WTC11 (cell line): Measurements from ENCODE around the gene GAGE12F. TPM values are rescaled to one million over a fixed set of nuclear protein-coding genes. Genes with fewer than 3 reads are reported as not detected.
A peak's percentile ranks its signal among the peaks of the same experiment; 100 is the strongest.
"Not testable (repeated sequence)": the region's sequence is repeated elsewhere in the genome, so short reads cannot be mapped to it uniquely, and the experiment has no call there.

Experiments
- ATAC-seq: fragments of 200-7000 bp; cut with Tn5 transposase; 2 replicates; pipeline ENCODE4 v1.10.0; 2021; ENCODE audit warnings: mild to moderate bottlenecking, moderate library complexity
- Bru-seq: library from RNA; stranded (reverse); fragments of 400-500 nt; gene quantifications from one replicate; lab custom pipeline; 2021; lab: Mats Ljungman, UMichigan
- CTCF ChIA-PET: fragments of 300-600 bp; sonication (Branson Sonifier 250); formaldehyde crosslinking; loops from one replicate; lab custom pipeline; 2021; ENCODE audit warnings: antibody characterized with exemption; lab: Charles Lee
- POLR2A ChIA-PET: fragments of 350-600 bp; sonication (Branson Sonifier 250); formaldehyde crosslinking; loops from one replicate; lab custom pipeline; 2021; ENCODE audit warnings: antibody characterized with exemption; lab: Charles Lee
- DNase-seq: peaks from one replicate; pipeline ENCODE4 v3.0.0; 2021; ENCODE audit warnings: low spot score
- H3K27ac Mint-ChIP-seq: 2 replicates; pipeline ENCODE4 v1.8.0; 2021; ENCODE audit warnings: mixed read lengths
- H3K27me3 Mint-ChIP-seq: 2 replicates; pipeline ENCODE4 v1.8.0; 2021; ENCODE audit warnings: low read depth, mild to moderate bottlenecking, moderate library complexity, mixed read lengths
- H3K36me3 Mint-ChIP-seq: 2 replicates; pipeline ENCODE4 v1.8.0; 2021; ENCODE audit warnings: mixed read lengths
- H3K4me1 Mint-ChIP-seq: 2 replicates; pipeline ENCODE4 v1.8.0; 2022; ENCODE audit warnings: mixed read lengths
- H3K4me3 Mint-ChIP-seq: 2 replicates; pipeline ENCODE4 v1.8.0; 2021; ENCODE audit warnings: mild to moderate bottlenecking, moderate library complexity, mixed read lengths
- H3K9me3 Mint-ChIP-seq: 2 replicates; pipeline ENCODE4 v1.8.0; 2021; ENCODE audit warnings: mixed read lengths
- long read RNA-seq, 3 experiments: library from RNA in 1 of 3; library from capped mRNA in 1 of 3; library from polyadenylated mRNA in 1 of 3; unstranded in 2 of 3; stranded (forward) in 1 of 3; transcript quantifications; one replicate each; pipeline ENCODE4 v2.0.0, GENCODE V29; 2021
- total RNA-seq: library from RNA; stranded (reverse); gene quantifications from 3 replicates; pipeline ENCODE4 v1.2.3, GENCODE V29; 2021

Gene GAGE12F, protein sequence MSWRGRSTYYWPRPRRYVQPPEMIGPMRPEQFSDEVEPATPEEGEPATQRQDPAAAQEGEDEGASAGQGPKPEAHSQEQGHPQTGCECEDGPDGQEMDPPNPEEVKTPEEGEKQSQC
- total RNA-seq (0.82 TPM in 1 of 3 replicates, not detected in the others), Bru-seq, nascent RNA (not detected)
- long read RNA-seq, experiment 1, result 0 reads
- long read RNA-seq, experiment 2, result 0 reads
- long read RNA-seq, experiment 3, result 0 reads

DNA sequence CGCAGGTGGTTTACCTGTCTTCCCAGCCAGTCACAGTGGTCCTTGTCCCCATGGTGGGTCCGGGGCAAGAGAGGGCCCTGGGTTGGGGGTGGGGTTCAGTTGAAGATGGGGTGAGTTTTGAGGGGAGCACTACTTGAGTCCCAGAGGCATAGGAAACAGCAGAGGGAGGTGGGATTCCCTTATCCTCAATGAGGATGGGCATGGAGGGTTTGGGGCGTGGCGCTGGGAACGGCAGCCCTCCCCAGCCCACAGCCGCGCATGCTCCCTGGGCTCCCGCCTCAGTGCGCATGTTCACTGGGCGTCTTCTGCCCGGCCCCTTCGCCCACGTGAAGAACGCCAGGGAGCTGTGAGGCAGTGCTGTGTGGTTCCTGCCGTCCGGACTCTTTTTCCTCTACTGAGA is at the start of gene GAGE12F:
Gene GAGE12F (plus strand): TSS at position 301 of the 400 bp plus-strand sequence. CDS start 1,155 bp downstream, outside the sequence.
- POLR2A ChIA-PET, H3K27me3 Mint-ChIP-seq, H3K4me3 Mint-ChIP-seq, H3K36me3 Mint-ChIP-seq, H3K27ac Mint-ChIP-seq, H3K4me1 Mint-ChIP-seq, H3K9me3 Mint-ChIP-seq, CTCF ChIA-PET, ATAC-seq, DNase-seq: not testable (repeated sequence)

DNA sequence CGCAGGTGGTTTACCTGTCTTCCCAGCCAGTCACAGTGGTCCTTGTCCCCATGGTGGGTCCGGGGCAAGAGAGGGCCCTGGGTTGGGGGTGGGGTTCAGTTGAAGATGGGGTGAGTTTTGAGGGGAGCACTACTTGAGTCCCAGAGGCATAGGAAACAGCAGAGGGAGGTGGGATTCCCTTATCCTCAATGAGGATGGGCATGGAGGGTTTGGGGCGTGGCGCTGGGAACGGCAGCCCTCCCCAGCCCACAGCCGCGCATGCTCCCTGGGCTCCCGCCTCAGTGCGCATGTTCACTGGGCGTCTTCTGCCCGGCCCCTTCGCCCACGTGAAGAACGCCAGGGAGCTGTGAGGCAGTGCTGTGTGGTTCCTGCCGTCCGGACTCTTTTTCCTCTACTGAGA is 28.8 kb upstream of the GAGE12F start, which contains the start of gene GAGE12C:
Gene GAGE12C (plus strand): TSS at position 301 of the 400 bp plus-strand sequence. CDS start 1,155 bp downstream, outside the sequence.
- H3K36me3 Mint-ChIP-seq, POLR2A ChIA-PET, H3K27me3 Mint-ChIP-seq, H3K9me3 Mint-ChIP-seq, H3K4me3 Mint-ChIP-seq, H3K4me1 Mint-ChIP-seq, ATAC-seq, DNase-seq, CTCF ChIA-PET, H3K27ac Mint-ChIP-seq: not testable (repeated sequence)

DNA sequence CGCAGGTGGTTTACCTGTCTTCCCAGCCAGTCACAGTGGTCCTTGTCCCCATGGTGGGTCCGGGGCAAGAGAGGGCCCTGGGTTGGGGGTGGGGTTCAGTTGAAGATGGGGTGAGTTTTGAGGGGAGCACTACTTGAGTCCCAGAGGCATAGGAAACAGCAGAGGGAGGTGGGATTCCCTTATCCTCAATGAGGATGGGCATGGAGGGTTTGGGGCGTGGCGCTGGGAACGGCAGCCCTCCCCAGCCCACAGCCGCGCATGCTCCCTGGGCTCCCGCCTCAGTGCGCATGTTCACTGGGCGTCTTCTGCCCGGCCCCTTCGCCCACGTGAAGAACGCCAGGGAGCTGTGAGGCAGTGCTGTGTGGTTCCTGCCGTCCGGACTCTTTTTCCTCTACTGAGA is 19.2 kb upstream of the GAGE12F start, which contains the start of gene GAGE12D:
Gene GAGE12D (plus strand): TSS at position 301 of the 400 bp plus-strand sequence. CDS start 1,155 bp downstream, outside the sequence.
- POLR2A ChIA-PET, ATAC-seq: not testable (repeated sequence)

DNA sequence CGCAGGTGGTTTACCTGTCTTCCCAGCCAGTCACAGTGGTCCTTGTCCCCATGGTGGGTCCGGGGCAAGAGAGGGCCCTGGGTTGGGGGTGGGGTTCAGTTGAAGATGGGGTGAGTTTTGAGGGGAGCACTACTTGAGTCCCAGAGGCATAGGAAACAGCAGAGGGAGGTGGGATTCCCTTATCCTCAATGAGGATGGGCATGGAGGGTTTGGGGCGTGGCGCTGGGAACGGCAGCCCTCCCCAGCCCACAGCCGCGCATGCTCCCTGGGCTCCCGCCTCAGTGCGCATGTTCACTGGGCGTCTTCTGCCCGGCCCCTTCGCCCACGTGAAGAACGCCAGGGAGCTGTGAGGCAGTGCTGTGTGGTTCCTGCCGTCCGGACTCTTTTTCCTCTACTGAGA is 9.7 kb upstream of the GAGE12F start, which contains the start of gene GAGE12E:
Gene GAGE12E (plus strand): TSS at position 301 of the 400 bp plus-strand sequence. CDS start 1,155 bp downstream, outside the sequence.
- DNase-seq, H3K4me3 Mint-ChIP-seq, ATAC-seq, POLR2A ChIA-PET, H3K9me3 Mint-ChIP-seq, H3K27ac Mint-ChIP-seq, CTCF ChIA-PET, H3K27me3 Mint-ChIP-seq, H3K36me3 Mint-ChIP-seq, H3K4me1 Mint-ChIP-seq: not testable (repeated sequence)

More for the DNA sequence above, 19.2 kb upstream of the GAGE12F start, which contains the start of gene GAGE12D:
- DNase-seq, H3K4me3 Mint-ChIP-seq, H3K9me3 Mint-ChIP-seq, H3K36me3 Mint-ChIP-seq, H3K27me3 Mint-ChIP-seq, H3K4me1 Mint-ChIP-seq, CTCF ChIA-PET, H3K27ac Mint-ChIP-seq: not testable (repeated sequence)

DNA sequence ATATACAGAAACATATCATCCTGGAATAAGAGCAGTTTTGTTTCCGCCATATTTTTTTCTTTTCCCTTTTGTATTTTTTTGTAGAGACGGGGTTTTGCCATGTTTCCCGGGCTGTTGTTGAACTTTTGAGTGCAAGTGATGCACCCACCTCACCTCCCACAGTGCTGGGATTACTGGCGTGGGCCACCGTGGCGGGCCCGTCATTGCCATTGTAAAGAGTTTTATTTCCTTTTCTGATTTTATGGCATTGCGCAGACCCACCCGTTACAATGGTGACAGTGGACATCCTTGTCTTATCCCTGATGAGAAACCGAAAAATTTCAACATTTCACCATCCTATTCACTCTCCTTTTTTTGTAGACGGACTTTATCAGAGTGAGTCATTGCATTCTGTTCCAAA is 8.1 kb downstream of the GAGE12F start:
- CTCF ChIA-PET, H3K36me3 Mint-ChIP-seq, H3K4me1 Mint-ChIP-seq, H3K4me3 Mint-ChIP-seq, H3K27ac Mint-ChIP-seq, POLR2A ChIA-PET, DNase-seq, H3K9me3 Mint-ChIP-seq, ATAC-seq, H3K27me3 Mint-ChIP-seq: not testable (repeated sequence)

DNA sequence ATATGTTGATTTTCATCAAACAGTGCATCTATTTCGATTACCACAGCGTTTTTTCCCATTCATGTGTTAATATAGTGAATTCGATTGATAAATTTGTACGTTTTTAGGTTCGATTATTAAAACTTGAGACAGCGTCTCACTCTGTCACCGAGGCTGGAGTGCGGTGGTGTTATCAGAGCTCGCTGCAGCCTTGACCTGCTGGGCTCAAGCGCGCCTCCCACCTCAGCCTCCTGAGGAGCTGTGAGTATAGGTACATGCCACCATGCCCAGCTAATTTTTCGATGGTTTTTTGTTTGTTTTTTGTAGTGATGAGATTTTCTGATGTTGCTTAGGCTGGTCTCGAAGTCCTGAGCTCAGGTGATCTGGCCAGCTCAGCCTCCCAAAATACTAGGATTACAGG is 8.5 kb downstream of the GAGE12F start:
- POLR2A ChIA-PET, H3K36me3 Mint-ChIP-seq: not testable (repeated sequence)

DNA sequence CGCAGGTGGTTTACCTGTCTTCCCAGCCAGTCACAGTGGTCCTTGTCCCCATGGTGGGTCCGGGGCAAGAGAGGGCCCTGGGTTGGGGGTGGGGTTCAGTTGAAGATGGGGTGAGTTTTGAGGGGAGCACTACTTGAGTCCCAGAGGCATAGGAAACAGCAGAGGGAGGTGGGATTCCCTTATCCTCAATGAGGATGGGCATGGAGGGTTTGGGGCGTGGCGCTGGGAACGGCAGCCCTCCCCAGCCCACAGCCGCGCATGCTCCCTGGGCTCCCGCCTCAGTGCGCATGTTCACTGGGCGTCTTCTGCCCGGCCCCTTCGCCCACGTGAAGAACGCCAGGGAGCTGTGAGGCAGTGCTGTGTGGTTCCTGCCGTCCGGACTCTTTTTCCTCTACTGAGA is 9.5 kb downstream of the GAGE12F start, which contains the start of gene GAGE12G:
Gene GAGE12G (plus strand): TSS at position 301 of the 400 bp plus-strand sequence. CDS start 1,155 bp downstream, outside the sequence.
- H3K36me3 Mint-ChIP-seq, CTCF ChIA-PET: not testable (repeated sequence)

More for the DNA sequence above, 8.5 kb downstream of the GAGE12F start:
- H3K4me3 Mint-ChIP-seq, DNase-seq, ATAC-seq, H3K27me3 Mint-ChIP-seq, H3K4me1 Mint-ChIP-seq, H3K9me3 Mint-ChIP-seq, CTCF ChIA-PET, H3K27ac Mint-ChIP-seq: not testable (repeated sequence)

DNA sequence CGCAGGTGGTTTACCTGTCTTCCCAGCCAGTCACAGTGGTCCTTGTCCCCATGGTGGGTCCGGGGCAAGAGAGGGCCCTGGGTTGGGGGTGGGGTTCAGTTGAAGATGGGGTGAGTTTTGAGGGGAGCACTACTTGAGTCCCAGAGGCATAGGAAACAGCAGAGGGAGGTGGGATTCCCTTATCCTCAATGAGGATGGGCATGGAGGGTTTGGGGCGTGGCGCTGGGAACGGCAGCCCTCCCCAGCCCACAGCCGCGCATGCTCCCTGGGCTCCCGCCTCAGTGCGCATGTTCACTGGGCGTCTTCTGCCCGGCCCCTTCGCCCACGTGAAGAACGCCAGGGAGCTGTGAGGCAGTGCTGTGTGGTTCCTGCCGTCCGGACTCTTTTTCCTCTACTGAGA is 19.0 kb downstream of the GAGE12F start, which contains the start of gene GAGE12H:
Gene GAGE12H (plus strand): TSS at position 301 of the 400 bp plus-strand sequence. CDS start 1,155 bp downstream, outside the sequence.
- POLR2A ChIA-PET, CTCF ChIA-PET, H3K27ac Mint-ChIP-seq, H3K27me3 Mint-ChIP-seq, H3K9me3 Mint-ChIP-seq, DNase-seq, H3K4me3 Mint-ChIP-seq, ATAC-seq, H3K36me3 Mint-ChIP-seq, H3K4me1 Mint-ChIP-seq: not testable (repeated sequence)

More for the DNA sequence above, 9.5 kb downstream of the GAGE12F start, which contains the start of gene GAGE12G:
- H3K4me1 Mint-ChIP-seq, H3K4me3 Mint-ChIP-seq, DNase-seq, H3K27ac Mint-ChIP-seq, POLR2A ChIA-PET, H3K9me3 Mint-ChIP-seq, H3K27me3 Mint-ChIP-seq, ATAC-seq: not testable (repeated sequence)

DNA sequence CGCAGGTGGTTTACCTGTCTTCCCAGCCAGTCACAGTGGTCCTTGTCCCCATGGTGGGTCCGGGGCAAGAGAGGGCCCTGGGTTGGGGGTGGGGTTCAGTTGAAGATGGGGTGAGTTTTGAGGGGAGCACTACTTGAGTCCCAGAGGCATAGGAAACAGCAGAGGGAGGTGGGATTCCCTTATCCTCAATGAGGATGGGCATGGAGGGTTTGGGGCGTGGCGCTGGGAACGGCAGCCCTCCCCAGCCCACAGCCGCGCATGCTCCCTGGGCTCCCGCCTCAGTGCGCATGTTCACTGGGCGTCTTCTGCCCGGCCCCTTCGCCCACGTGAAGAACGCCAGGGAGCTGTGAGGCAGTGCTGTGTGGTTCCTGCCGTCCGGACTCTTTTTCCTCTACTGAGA is 28.6 kb downstream of the GAGE12F start, which contains the start of gene GAGE2A:
Gene GAGE2A (plus strand): TSS at position 301 of the 400 bp plus-strand sequence. CDS start 1,155 bp downstream, outside the sequence.
- H3K4me1 Mint-ChIP-seq, CTCF ChIA-PET, POLR2A ChIA-PET, H3K4me3 Mint-ChIP-seq, DNase-seq, H3K36me3 Mint-ChIP-seq, H3K27me3 Mint-ChIP-seq, H3K27ac Mint-ChIP-seq, ATAC-seq, H3K9me3 Mint-ChIP-seq: not testable (repeated sequence)

DNA sequence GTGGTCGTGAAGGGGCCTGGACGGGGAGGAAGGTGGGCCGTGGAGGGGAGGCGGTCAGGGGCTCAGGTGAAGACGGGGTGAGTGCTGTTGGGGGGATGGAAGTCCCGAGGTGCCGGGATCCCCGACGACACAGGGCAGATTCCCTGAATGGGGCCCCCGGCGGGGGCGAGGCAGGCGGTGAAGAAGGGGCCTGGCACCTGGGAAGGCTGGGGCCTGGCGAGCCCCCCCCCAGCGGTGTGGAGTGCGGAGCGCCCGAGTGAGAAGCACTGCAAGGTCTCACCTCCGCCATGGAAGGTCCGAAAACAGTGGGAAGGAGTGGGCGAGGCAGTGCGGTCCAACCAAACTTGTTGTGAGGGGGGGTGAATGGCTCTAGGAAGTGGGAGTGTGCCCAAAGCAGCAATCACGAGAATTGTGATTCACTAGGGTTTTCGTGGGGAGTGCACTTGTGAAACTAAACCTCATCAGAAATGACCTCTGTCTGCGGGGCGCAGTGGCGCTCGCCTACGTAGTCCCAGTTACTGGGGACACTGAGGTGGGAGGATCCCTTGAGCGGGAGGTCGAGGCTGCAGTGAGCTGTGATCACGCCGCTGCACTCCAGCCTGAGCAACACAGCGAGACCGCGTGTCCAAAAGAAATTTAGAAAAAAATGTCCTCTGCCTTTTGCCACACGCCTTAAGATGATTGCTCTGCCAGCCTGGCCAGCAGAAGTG is 29.3 kb downstream of the GAGE12F start:
- H3K9me3 Mint-ChIP-seq, H3K36me3 Mint-ChIP-seq, H3K4me1 Mint-ChIP-seq, CTCF ChIA-PET, H3K27ac Mint-ChIP-seq, ATAC-seq, POLR2A ChIA-PET, H3K27me3 Mint-ChIP-seq, H3K4me3 Mint-ChIP-seq: not testable (repeated sequence)
- peak; percentile 10 for DNase-seq

DNA sequence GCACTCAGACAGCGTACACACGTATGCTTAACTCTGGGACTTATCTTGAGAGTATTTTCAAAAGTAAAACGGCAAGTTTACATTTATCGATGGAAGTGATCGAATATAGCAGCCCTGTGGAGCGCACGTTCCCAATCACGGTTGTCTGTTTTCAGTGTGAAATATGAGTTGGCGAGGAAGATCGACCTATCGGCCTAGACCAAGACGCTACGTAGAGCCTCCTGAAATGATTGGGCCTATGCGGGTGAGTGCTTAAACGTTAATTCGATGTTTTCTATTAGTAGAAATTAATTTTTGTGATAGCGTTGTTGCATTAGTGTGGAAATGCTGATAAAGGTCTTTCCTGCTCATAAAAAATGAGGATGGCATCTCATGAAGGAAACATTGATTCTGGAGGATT is 29.8 kb downstream of the GAGE12F start:
- H3K4me3 Mint-ChIP-seq, CTCF ChIA-PET, H3K9me3 Mint-ChIP-seq, H3K27ac Mint-ChIP-seq, H3K36me3 Mint-ChIP-seq, DNase-seq, H3K4me1 Mint-ChIP-seq, ATAC-seq, H3K27me3 Mint-ChIP-seq, POLR2A ChIA-PET: not testable (repeated sequence)

DNA sequence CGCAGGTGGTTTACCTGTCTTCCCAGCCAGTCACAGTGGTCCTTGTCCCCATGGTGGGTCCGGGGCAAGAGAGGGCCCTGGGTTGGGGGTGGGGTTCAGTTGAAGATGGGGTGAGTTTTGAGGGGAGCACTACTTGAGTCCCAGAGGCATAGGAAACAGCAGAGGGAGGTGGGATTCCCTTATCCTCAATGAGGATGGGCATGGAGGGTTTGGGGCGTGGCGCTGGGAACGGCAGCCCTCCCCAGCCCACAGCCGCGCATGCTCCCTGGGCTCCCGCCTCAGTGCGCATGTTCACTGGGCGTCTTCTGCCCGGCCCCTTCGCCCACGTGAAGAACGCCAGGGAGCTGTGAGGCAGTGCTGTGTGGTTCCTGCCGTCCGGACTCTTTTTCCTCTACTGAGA is 38.1 kb downstream of the GAGE12F start, which contains the start of gene GAGE1:
Gene GAGE1 (plus strand): TSS at position 301 of the 400 bp plus-strand sequence. CDS start 1,155 bp downstream, outside the sequence.
- H3K4me3 Mint-ChIP-seq, ATAC-seq, H3K4me1 Mint-ChIP-seq, H3K9me3 Mint-ChIP-seq, DNase-seq, CTCF ChIA-PET, H3K27ac Mint-ChIP-seq, H3K36me3 Mint-ChIP-seq, POLR2A ChIA-PET, H3K27me3 Mint-ChIP-seq: not testable (repeated sequence)
